Astrocyte (in vitro differentiated cells and primary cell): ENCODE results near the gene KRTAP5-6.

Experiments
- CTCF ChIP-seq: IDR thresholded peaks from 2 replicates; pipeline ENCODE4 v1.5.1; 2011; ENCODE audit warnings: low read depth, mild to moderate bottlenecking, inconsistent platforms, low read length, moderate library complexity; ENCODE audit not compliant: insufficient read depth
- EZH2 ChIP-seq: IDR thresholded peaks from 2 replicates; pipeline ENCODE4 v1.6.1; 2012; ENCODE audit warnings: mild to moderate bottlenecking, low read length, inconsistent platforms; ENCODE audit not compliant: insufficient read depth

- TF ChIP-seq CTCF (no peak), EZH2 (no peak)
These were observed 46.7 kb upstream of the KRTAP5-6 start for GRCh38 chr11:1650034-1650917.
